GM18868 (cell line): ENCODE data around the gene UQCC3.
"Not testable (repeated sequence)": the region's sequence is repeated elsewhere in the genome, so short reads cannot be mapped to it uniquely, and the experiment has no call there.

ENCODE experiments used
- ATAC-seq: cut with Tn5 transposase; IDR thresholded peaks from one replicate; pipeline ENCODE4 v1.9.1; 2021; ENCODE audit warnings: mild to moderate bottlenecking, moderate library complexity; ENCODE audit not compliant: unreplicated experiment

The UQCC3 gene

GRCh38 chr11:62665599-62666258 is 5.7 kb upstream of the UQCC3 start:
- ATAC-seq = peak; percentile 4

DNA sequence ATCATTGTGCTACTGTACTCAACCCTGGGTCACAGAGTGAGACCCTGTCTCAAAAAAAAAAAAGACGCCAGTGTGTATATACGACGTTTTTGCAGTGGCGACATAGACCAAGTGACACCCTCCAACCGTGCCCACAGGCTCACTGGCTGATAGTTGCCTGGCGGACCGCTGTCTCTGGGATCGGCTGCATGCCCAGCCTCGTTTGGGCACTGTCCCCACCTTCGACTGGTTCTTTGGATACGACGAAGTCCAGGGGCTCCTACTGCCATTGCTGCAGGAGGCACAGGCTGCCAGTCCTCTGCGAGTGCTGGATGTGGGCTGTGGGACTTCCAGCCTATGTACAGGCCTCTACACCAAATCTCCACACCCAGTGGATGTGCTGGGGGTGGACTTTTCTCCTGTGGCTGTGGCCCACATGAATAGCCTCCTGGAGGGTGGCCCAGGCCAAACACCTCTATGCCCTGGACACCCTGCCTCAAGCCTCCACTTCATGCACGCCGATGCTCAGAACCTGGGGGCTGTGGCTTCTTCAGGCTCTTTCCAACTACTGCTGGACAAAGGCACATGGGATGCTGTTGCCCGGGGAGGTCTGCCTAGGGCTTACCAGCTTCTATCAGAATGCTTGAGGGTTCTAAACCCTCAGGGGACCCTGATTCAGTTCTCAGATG is 5.1 kb upstream of the UQCC3 start:
- no peak for ATAC-seq

- no peak for ATAC-seq
Measured at GRCh38 chr11:62667460-62667859, 4.0 kb upstream of the UQCC3 start.

DNA sequence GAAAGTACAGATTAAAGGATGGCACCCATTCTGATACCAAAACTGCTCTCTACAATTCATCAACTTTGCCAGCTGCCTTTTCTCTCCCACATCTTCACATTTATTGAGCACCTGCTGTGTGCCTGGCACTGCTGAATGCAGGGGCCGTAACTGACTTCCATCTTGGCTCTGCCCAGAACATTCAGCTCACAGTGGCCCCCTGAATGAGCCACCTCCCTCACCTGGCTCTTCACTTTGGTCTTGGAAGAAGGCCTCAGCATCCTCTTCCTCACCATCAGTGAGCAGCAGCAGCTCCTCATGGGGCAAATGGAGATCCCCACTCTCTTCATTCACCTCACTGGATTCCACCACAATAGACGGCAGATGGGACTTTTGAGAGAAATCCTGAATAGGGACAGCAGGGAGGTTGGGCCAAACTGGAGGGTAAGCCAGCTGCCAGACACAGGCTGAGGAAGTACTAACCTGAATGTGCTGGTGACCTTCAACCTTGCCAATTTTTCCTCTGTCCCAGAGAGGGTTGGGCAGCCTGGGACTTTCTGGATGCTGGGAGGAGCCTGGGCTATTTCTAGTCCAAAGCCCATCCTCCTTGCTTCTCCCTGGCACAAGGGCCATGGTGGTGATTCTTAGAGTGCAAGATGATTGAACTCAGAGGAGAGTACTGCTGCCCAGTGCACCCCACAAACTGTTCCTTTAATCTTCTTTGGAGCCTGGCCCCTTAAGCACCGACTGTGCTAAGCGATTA is 1.9 kb upstream of the UQCC3 start:
- ATAC-seq = no peak

GRCh38 chr11:62671236-62671607 is 251 bp upstream of the UQCC3 start:
- ATAC-seq = peak; percentile 8

GRCh38 chr11:62673196-62673525 is 1.7 kb downstream of the UQCC3 start:
- no peak for ATAC-seq

GRCh38 chr11:62675415-62675814 is 3.9 kb downstream of the UQCC3 start:
- not testable (repeated sequence) for ATAC-seq

DNA sequence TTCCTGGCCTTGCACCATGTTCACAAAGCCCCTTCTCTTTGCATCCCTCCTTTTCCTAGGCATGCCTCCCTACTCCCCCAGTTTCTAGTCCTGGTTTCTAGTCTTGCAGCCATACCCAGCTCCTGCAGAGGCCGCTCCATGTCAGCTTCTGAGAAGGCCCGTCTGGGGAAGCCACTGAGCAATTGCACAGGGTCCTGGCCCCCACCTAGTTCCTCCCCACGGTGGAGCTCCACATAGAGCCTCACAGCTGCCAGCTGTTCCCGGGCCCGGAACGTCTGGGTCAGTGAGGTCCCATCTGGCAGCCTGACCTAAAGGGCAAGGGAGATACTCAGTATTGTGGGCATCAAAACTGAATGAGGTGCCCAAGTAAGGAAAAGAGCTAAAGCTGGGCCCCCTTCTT is 5.2 kb downstream of the UQCC3 start:
- no peak for ATAC-seq

- ATAC-seq = no peak
Measured at GRCh38 chr11:62677156-62677555, 5.7 kb downstream of the UQCC3 start.

GRCh38 chr11:62677714-62678113 is 6.2 kb downstream of the UQCC3 start:
- no peak for ATAC-seq

DNA sequence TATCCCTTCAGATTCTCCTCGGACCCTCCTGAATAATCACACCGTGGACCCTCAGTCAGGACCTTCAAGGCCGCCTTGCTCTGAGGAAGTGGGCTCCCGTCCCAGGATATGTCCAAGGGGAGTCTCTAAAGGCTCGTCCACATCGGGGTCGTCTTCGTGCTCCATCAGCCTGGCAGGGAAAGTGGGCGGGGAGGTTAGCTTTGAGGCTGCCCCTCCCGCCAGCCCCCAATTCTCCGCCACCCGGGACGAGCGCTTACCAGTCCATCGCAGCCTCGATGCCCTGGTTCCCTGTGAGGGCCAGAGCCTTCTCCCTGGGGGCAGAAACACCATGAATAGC is 6.9 kb downstream of the UQCC3 start:
- no peak for ATAC-seq

DNA sequence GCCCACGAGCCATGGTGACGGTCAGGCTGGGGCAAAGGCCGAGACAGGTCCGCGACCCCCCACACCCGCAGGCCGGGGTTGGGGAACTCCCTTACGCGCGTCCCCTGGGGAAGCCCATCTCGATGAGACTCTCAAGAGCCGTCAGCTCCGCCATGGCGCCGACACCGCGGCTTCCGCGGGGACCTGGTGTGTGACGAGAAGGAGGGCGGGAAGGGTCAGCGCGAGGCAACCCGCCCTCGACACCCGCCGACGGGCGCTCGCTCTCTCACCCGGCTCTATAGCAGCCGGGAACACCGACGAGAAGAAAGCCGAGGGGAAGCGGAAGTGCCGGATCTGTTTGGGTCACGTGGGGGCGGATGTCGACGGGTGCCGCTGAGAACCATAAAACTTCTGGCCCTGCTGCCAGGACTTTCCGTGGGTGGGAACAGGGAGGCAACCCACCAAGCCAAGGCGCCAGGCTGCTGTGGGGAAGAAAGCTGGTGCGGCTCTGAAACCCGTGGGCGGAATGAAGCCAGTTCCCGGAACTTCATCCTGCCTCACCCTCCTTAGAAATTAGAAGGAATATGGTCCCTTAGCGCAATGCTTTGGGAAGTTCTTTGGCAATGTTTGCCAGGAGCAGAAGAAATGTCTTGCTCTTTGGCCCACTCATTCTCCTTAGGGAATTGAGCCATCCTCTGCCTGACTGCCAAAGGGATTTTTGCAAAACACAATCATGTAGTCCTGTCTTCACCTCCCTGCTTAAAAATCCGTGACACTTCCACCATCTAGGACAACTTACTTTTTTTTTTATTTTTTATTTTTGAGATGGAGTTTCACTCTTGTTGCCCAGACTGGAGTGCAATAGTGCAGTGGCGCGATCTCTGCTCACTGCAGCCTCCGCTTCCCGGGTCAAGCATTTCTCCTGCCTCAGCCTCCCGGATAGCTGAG is 7.6 kb downstream of the UQCC3 start, which contains the start of gene UBXN1:
Gene UBXN1, minus strand, starts transcription at position 304 of the 927 bp plus-strand sequence. Its CDS starts 150 bp downstream, at position 154.
- peak; percentile 68 for ATAC-seq

DNA sequence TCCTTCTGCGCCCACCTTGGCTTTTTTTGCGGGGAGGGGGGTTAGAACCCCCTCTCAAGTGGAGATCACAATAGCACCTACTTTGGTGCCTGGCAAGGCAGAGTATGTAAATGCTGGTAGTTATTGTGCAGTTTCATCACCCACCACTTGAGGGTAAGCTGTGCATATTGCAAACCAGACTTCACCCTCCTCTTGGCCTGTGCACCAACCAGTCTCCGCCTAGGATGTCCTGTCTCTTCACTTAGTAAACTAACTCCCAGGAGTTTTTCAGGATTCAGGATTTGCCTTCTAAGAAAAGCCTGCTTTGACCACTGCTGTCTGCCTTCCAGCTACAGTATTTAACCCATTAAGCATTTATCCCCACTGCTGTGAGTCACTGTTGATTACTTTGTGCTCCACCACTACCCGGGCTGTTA is 9.4 kb downstream of the UQCC3 start:
- ATAC-seq = peak; percentile 61

DNA sequence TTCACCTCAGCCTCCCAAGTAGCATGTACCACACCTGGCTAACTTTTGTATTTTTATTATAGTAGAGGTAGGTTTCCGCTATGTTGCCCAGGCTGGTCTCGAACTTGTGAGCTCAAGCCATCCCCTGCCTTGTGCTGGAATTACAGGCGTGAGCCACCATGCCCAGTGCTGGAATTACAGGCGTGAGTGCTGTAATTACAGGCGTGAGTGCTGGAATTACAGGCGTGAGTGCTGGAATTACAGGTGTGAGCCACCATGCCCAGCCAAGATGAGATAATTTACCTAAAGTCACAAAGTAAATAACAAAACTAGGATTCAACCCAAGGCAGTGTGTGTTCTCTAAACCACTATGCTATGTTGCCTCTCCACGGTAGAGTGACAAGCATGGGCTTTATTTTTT is 11.0 kb downstream of the UQCC3 start:
- ATAC-seq = no peak

- ATAC-seq = no peak
Measured at GRCh38 chr11:62687508-62688396, 16.3 kb downstream of the UQCC3 start.

DNA sequence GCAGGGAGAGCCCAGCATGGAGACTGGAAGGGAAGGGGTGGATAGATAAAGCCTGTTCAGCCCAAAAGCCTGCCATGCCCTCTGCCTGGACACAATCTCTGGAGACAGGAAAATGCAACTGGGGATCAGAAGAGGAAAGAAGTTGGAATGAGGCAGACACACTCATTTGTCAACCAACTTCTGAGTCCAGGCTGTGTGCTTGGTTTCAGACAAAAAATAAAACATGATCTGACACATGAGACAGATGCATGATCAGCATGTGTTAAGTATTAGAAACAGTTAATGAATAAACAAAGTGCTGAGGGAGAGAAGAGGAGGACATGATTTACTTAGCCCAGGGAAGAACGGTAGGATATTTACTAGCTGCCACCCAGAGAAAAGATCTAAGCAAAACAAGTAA is 17.0 kb downstream of the UQCC3 start:
- no peak for ATAC-seq

GRCh38 chr11:62689421-62690183 is 18.1 kb downstream of the UQCC3 start, which contains the start of gene LRRN4CL:
LRRN4CL (minus strand) TSS chr11:62689530; CDS start chr11:62688508, 1,022 bp downstream.
- ATAC-seq = no peak

DNA sequence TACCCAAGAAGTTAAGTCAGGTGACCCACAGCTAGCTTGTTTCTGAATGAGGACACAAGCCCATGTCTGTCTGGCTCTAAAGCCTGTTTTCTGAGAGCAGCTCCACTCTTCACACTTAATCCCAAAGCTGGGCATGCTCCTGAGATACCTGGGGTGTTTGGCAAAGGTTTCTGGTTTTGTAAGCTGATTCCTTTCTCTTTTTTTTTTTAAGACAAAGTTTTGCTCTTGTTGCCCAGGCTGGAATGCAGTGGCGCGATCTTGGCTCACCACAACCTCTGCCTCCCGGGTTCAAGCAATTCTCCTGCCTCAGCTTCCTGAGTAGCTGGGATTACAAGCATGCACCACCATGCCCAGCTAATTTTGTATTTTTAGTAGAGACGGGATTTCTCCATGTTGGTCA is 22.2 kb downstream of the UQCC3 start:
- ATAC-seq = not testable (repeated sequence)

DNA sequence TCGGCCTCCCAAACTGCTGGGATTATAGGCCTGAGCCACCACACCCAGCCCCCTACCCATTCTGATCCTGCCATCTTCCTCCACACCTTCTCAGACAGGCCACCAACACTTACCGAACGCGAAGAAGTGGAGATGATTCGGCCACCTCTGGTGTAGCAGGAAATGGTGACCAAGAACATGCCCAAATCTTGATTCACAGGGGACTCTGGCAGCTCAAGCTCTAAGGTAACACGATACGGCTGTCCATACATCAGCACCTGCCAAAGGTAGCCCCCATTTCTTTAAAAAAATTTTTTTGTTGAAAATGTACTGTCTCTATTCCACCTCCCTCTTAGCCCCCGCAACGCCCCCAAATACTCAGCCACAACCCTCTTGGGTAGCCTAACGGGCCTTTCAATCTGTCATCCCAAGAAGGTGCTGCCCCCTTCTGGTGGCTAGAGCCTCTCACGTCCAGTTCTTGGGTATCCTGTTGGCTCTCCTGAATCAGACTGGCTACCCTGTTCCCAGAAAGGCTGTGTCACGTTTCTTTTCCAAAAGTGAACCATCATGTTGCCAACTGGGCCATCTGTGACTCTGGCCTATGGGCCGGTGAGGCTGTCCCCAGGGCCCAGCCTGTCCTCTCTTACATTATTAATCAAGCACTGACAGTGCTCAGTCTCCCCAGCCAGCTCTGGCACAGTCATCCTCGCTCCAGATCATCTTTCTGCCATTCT is 23.1 kb downstream of the UQCC3 start:
- ATAC-seq = no peak
